A549 (cell line): ENCODE measurements around the gene NIBAN1.

Source experiments
- BHLHE40 ChIP-seq: IDR thresholded peaks from 2 replicates; pipeline ENCODE4 v1.6.1; 2012; ENCODE audit warnings: low read depth, low read length, inconsistent platforms
- CEBPB ChIP-seq, 2 experiments: fragments of >200 bp in 1 of 2; sonication (Bioruptor Twin) in 1 of 2; formaldehyde crosslinking in 1 of 2; IDR thresholded peaks; 2 replicates each; pipeline ENCODE4 v1.6.1; 2012 to 2016
- CHD2 ChIP-seq: fragments of 150-350 bp; IDR thresholded peaks from 2 replicates; pipeline ENCODE4 v1.6.1; 2014; ENCODE audit warnings: low read length; ENCODE audit not compliant: partially characterized antibody
- CTCF ChIP-seq: fragments of >200 bp; sonication (Bioruptor Twin); formaldehyde crosslinking; IDR thresholded peaks from 3 replicates; pipeline ENCODE4 v1.5.1; 2016
- ELK1 ChIP-seq: fragments of 150-350 bp; IDR thresholded peaks from 2 replicates; pipeline ENCODE4 v1.6.1; 2014; ENCODE audit warnings: low read depth, mild to moderate bottlenecking, low read length
- HDAC2 ChIP-seq: fragments of 200-600 bp; sonication (generic); IDR thresholded peaks from 2 replicates; pipeline ENCODE4 v1.6.1; 2016
- JUNB ChIP-seq: fragments of >200 bp; sonication (Bioruptor Twin); formaldehyde crosslinking; IDR thresholded peaks from 2 replicates; pipeline ENCODE4 v1.6.1; 2016
- MAX ChIP-seq: IDR thresholded peaks from 2 replicates; pipeline ENCODE4 v1.6.1; 2012
- MAZ ChIP-seq: fragments of 150-350 bp; IDR thresholded peaks from 2 replicates; pipeline ENCODE4 v1.6.1; 2014; ENCODE audit warnings: antibody characterized with exemption, low read depth, low read length, borderline replicate concordance
- MYC ChIP-seq: IDR thresholded peaks from 2 replicates; pipeline ENCODE4 v1.6.1; 2012; ENCODE audit warnings: mild to moderate bottlenecking, inconsistent platforms, low read length, improper control_type of control experiment, borderline replicate concordance
- POLR2A ChIP-seq: IDR thresholded peaks from 2 replicates; pipeline ENCODE4 v1.6.1; 2012; ENCODE audit warnings: mild to moderate bottlenecking, low read length
- REST ChIP-seq: fragments of 200-600 bp; sonication (generic); IDR thresholded peaks from 2 replicates; pipeline ENCODE4 v1.6.1; 2016; ENCODE audit warnings: antibody characterized with exemption, mild to moderate bottlenecking, moderate library complexity
- ZNF302 ChIP-seq: fragments of 250-450 bp; sonication (Bioruptor Pico); IDR thresholded peaks from 2 replicates; pipeline ENCODE4 v1.9.0; 2021; ENCODE audit warnings: inconsistent platforms, mild to moderate bottlenecking, moderate library complexity

GRCh38 chr1:184987696-184988095 lies 13.4 kb upstream of the NIBAN1 start:
- TF ChIP-seq MAZ (no peak), POLR2A (no peak), ELK1 (no peak), CHD2 (no peak), CTCF (no peak), BHLHE40 (no peak), REST (no peak), JUNB (no peak), CEBPB (IDR thresholded peaks at IDR 0.05) (no peak), ZNF302 (CRISPR knock-in tag) (no peak), MYC (no peak), HDAC2 (no peak), MAX (no peak)
